B cell (primary cell): Measurements from ENCODE around the gene ZNF689.

Experiments
- EZH2 ChIP-seq: IDR thresholded peaks from 2 replicates; pipeline ENCODE4 v1.6.1; 2012; ENCODE audit warnings: borderline replicate concordance, low read depth, mild to moderate bottlenecking, moderate library complexity, low read length; ENCODE audit not compliant: insufficient read depth, poor library complexity, severe bottlenecking
- TF ChIP-seq, protein P1 (sequence below): fragments of 200-600 bp; IDR thresholded peaks from one replicate; pipeline ENCODE4 v1.8.0; 2022; ENCODE audit warnings: antibody characterized with exemption, mild to moderate bottlenecking

DNA sequence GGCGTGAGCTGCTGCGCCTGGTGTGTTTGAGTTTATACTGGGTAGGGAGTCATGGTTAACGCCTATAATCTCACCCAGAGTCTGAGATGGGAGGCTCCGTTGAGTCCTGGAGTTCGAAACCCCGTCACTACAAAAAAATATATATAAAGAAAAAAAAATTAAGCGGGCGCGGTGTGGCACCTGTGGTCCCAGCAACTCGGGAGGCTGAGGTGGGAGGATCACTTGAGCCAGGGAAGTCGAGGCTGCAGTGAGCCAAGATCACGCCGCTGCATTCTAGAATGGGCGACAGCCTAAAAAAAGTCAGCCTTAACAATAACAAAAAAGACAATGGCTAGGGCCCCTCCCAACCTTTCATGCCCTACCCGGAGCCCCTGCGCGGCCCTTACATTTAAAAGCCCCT lies 23.3 kb upstream of the ZNF689 start:
- no peak for TF ChIP-seq EZH2
- TF ChIP-seq, protein P1, sequence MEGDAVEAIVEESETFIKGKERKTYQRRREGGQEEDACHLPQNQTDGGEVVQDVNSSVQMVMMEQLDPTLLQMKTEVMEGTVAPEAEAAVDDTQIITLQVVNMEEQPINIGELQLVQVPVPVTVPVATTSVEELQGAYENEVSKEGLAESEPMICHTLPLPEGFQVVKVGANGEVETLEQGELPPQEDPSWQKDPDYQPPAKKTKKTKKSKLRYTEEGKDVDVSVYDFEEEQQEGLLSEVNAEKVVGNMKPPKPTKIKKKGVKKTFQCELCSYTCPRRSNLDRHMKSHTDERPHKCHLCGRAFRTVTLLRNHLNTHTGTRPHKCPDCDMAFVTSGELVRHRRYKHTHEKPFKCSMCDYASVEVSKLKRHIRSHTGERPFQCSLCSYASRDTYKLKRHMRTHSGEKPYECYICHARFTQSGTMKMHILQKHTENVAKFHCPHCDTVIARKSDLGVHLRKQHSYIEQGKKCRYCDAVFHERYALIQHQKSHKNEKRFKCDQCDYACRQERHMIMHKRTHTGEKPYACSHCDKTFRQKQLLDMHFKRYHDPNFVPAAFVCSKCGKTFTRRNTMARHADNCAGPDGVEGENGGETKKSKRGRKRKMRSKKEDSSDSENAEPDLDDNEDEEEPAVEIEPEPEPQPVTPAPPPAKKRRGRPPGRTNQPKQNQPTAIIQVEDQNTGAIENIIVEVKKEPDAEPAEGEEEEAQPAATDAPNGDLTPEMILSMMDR, result no peak
